ENCODE results near the gene BLM. TPM values are rescaled to one million over a fixed set of nuclear protein-coding genes. Genes with fewer than 3 reads are reported as not detected.

The BLM gene
- total RNA-seq, 1 experiment from 2014 or later = 24.6 TPM

DNA sequence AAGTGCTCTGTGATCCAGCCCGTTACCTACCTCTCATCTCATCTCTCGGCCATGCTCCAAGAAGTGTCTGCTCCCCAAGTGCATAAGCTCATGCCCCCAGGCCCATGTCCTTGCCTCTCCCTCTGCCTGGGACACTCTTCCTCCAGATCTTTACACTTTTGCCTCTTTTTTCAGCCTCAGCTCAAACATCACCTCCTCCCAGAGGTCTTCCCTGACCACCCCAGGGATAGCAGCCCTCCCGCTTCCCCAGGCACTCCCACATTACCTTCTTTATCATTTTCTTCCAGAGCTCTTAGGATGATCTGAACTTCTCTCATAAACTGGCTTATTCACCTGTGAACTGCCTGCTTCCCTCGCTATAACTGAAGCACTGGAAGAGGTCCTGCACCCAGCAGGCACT, 148.6 kb downstream of the BLM start:
- ChIA-PET POLR2A (no interaction called here), CTCF (no interaction called here), RAD21 (ENCODE audit: low non-redundant PET in 1 of 2, low total read pairs in 2 of 2, uncharacterized antibody in 2 of 2, unreplicated experiment in 2 of 2) (no interaction called here)
- Histone ChIP-seq H3K9me2 (ENCODE audit: insufficient read depth) (no peaks in the 10 kb centered on the region), H3K27ac (ENCODE audit: low read depth, low read length) (no peak overlapping the region), H3K79me2 (ENCODE audit: insufficient read depth, low read length) (peaks cover 7% of the 10 kb centered on the region; the same call in 1 of the 2 replicates), H3K4me1 (ENCODE audit: control insufficient read depth in 1 of 2, insufficient read depth in 2 of 2, low read length in 2 of 2) (peaks cover 37 to 63% of the 10 kb centered on the region in 2 experiments), H3K36me3 (ENCODE audit: control insufficient read depth in 1 of 2, insufficient read depth in 2 of 2, low read length in 2 of 2) (no peaks in the 10 kb centered on the region), H3K27me3 (ENCODE audit: insufficient read depth, low read length) (no peaks in the 10 kb centered on the region), H3K4me3 (replicated peaks in 1 of 2; ENCODE audit: low read depth in 1 of 2, low read length in 2 of 2) (no peak overlapping the region), H4K20me1 (ENCODE audit: insufficient read depth) (no peaks in the 10 kb centered on the region), H3K4me2 (ENCODE audit: low read length) (no peak overlapping the region), H3K9me3 (ENCODE audit: control insufficient read depth in 1 of 2, insufficient read depth in 1 of 2, low read depth in 1 of 2, low read length in 2 of 2) (no peaks in the 10 kb centered on the region), H3K9ac (ENCODE audit: low read length) (no peak overlapping the region), H2AFZ (ENCODE audit: low read depth, low read length, poor library complexity, severe bottlenecking) (no peak overlapping the region)
- no peak for DNase-seq (ENCODE audit: low read depth, low spot score)
- ATAC-seq = no peak
- no TSS peak for BruUV-seq (replicated peaks)
- intact Hi-C loops (cut with micrococcal nuclease) = no loop called here
- TF ChIP-seq ELF1 (IDR thresholded peaks at IDR 0.05; ENCODE audit: borderline replicate concordance, low read depth) (no peak), RAD21 (IDR thresholded peaks at IDR 0.05; ENCODE audit: low read depth) (no peak), JUND (IDR thresholded peaks at IDR 0.05) (no peak), CEBPB (IDR thresholded peaks at IDR 0.05; ENCODE audit: low read depth) (no peak), ZNF274 (IDR thresholded peaks at IDR 0.05; ENCODE audit: low read depth, low read length) (no peak), YY1 (IDR thresholded peaks at IDR 0.05; ENCODE audit: extremely low read depth, insufficient replicate concordance, low read depth, low read length) (no peak), FOSL1 (IDR thresholded peaks at IDR 0.05; ENCODE audit: low read depth) (no peak), EZH2phosphoT487 (IDR thresholded peaks at IDR 0.05; ENCODE audit: borderline replicate concordance) (no peak), SIN3A (IDR thresholded peaks at IDR 0.05; ENCODE audit: low read depth) (no peak), EGR1 (IDR thresholded peaks at IDR 0.05; ENCODE audit: low read depth) (no peak), SRF (IDR thresholded peaks at IDR 0.05; ENCODE audit: low read depth) (no peak), POLR2A (IDR thresholded peaks at IDR 0.05; ENCODE audit: borderline replicate concordance, extremely low read depth, insufficient read depth, insufficient read length) (no peak), SP1 (IDR thresholded peaks at IDR 0.05; ENCODE audit: low read depth) (no peak), CBX3 (IDR thresholded peaks at IDR 0.05; ENCODE audit: low read depth) (no peak), EZH2 (IDR thresholded peaks at IDR 0.05) (no peak)
- TF ChIP-seq, protein P1, sequence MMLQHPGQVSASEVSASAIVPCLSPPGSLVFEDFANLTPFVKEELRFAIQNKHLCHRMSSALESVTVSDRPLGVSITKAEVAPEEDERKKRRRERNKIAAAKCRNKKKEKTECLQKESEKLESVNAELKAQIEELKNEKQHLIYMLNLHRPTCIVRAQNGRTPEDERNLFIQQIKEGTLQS (IDR thresholded peaks at IDR 0.05) = no peak
- TF ChIP-seq, protein P2, sequence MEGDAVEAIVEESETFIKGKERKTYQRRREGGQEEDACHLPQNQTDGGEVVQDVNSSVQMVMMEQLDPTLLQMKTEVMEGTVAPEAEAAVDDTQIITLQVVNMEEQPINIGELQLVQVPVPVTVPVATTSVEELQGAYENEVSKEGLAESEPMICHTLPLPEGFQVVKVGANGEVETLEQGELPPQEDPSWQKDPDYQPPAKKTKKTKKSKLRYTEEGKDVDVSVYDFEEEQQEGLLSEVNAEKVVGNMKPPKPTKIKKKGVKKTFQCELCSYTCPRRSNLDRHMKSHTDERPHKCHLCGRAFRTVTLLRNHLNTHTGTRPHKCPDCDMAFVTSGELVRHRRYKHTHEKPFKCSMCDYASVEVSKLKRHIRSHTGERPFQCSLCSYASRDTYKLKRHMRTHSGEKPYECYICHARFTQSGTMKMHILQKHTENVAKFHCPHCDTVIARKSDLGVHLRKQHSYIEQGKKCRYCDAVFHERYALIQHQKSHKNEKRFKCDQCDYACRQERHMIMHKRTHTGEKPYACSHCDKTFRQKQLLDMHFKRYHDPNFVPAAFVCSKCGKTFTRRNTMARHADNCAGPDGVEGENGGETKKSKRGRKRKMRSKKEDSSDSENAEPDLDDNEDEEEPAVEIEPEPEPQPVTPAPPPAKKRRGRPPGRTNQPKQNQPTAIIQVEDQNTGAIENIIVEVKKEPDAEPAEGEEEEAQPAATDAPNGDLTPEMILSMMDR (IDR thresholded peaks at IDR 0.05 in 2 of 3, conservative IDR thresholded peaks at IDR 0.05 in 1 of 3; ENCODE audit: borderline replicate concordance in 1 of 3, insufficient read depth in 1 of 3, low read depth in 2 of 3, low read length in 2 of 3) = no peak
- TF ChIP-seq, protein P3, sequence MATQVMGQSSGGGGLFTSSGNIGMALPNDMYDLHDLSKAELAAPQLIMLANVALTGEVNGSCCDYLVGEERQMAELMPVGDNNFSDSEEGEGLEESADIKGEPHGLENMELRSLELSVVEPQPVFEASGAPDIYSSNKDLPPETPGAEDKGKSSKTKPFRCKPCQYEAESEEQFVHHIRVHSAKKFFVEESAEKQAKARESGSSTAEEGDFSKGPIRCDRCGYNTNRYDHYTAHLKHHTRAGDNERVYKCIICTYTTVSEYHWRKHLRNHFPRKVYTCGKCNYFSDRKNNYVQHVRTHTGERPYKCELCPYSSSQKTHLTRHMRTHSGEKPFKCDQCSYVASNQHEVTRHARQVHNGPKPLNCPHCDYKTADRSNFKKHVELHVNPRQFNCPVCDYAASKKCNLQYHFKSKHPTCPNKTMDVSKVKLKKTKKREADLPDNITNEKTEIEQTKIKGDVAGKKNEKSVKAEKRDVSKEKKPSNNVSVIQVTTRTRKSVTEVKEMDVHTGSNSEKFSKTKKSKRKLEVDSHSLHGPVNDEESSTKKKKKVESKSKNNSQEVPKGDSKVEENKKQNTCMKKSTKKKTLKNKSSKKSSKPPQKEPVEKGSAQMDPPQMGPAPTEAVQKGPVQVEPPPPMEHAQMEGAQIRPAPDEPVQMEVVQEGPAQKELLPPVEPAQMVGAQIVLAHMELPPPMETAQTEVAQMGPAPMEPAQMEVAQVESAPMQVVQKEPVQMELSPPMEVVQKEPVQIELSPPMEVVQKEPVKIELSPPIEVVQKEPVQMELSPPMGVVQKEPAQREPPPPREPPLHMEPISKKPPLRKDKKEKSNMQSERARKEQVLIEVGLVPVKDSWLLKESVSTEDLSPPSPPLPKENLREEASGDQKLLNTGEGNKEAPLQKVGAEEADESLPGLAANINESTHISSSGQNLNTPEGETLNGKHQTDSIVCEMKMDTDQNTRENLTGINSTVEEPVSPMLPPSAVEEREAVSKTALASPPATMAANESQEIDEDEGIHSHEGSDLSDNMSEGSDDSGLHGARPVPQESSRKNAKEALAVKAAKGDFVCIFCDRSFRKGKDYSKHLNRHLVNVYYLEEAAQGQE (IDR thresholded peaks at IDR 0.05; ENCODE audit: low read depth) = no peak

Data from HCT116 (cell line).